Activated CD4-positive, CD25-positive, alpha-beta regulatory T cell treated with anti-CD3 and anti-CD28 coated beads, Interleukin-2, amount 50 U/mL, for 16 hours (primary cell): ENCODE results near the gene ITSN1.

Source experiments
- DNase-seq: peaks from one replicate; pipeline ENCODE4 v3.0.0-alpha.2; 2020; ENCODE audit warnings: low read depth, low spot score

The ITSN1 gene

DNA sequence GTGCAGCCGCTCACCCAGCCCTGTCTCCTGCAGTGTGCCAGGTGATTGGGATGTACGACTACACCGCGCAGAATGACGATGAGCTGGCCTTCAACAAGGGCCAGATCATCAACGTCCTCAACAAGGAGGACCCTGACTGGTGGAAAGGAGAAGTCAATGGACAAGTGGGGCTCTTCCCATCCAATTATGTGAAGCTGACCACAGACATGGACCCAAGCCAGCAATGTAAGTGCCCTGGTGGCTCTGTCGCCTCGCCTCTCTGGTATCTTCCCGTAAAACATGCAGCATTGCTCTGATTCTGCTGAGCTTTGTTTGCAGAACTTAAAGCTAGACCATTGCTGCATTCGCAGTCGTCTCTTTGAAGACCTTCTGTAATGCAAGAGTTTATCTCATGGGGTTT lies 194.1 kb downstream of the ITSN1 start:
- DNase-seq, result no peak

DNA sequence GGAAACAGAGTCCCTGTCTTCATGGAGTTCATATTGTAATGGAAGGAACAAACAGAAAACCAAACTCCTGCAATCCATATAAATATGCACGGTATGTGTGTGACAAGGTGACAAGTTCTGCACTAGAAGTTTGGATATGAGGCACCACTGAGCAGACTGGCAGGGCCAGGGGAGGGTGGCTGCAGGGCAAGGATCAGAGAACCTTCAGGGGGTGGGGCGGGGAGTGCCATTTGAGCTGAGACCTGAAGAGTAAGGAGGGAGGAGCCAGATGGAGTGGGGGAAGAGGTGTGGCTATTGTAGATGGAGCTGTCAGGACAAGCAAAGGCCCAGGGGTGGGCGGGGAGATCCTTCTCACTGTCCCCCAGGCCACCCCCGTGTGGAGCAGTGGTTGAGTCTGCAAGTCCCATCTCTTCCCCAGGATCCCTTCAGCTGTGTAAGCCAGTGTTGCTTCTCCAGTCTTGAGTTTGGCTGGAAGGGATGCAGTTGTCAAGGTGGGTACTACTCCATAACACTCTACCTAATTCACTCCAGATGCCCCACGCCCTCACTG lies 196.9 kb downstream of the ITSN1 start:
- DNase-seq, result no peak

DNA sequence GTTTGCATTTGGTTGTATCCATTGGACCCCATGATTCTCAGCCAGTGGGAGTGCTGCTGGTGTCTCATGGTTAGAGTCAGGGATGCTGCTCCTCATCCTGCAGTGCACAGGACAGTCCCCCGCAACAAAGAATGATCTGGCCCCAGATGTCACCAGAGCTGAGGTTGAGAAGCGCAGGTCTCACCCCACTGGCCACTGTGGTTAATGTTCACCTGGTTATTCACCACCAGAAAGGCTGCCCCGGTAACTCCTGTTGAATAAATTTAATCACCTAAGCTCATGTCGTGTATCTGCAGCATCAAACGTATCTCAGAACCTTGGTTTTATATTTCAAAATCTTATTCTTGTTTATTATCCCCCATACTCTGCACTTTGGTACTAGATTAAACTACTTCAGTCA lies 197.5 kb downstream of the ITSN1 start:
- DNase-seq, result no peak

DNA sequence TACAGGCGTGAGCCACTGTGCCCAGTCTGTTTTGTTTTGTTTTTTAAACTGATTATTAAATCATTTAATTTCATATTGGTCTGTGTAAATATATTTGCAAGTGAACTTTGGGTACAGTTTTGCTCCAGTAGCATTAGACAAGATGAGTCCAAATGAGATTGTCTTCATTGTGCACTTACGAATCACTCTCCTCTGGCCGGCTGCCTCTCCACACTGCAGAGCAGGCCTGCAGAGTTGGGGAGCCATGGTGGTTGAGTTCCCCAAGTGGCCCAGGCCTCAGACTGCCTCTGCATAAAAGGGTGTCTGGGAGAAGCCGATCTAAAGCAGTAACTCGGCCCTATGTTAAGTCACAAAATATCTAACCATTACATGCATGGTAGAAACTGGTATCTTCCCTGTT lies 198.5 kb downstream of the ITSN1 start:
- no peak for DNase-seq

DNA sequence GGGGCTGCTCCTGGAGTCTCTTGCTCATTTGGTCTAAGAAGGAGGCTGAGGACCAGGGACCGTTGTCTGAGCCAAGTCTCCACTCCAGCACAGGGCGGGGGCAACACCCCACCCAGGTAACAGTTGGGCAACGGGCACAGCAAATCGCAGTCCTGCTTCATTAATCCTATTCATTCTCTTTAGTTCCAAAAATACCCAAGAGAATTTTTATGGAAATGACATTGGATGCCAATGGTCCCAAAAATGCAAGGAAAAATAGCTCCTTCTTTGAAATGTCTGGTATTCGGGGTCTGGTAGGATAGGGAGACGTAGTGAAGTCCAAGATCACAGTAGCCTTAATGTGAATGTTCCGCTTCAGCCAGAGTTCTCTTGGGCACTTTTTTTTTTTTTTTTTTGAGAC lies 199.3 kb downstream of the ITSN1 start:
- DNase-seq, result no peak

DNA sequence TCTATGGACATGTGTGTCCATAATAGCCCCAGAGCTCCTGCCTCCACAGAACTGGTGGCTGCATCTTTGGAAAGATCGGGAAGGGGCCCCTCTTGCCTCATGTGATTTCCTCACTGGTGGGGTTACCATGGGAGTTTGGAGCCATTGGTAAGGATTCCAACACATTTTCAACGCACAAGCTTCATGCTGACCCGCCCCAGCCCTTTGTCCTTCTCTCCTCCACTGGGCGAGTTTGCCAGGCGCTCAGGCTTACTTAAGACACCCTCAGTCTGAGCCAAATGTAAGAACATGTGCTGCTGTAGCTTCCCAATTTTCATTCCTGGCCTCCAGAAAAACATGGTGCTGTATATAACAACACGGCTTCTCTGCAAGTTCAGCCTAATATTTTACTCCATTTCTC lies 200.9 kb downstream of the ITSN1 start:
- no peak for DNase-seq

DNA sequence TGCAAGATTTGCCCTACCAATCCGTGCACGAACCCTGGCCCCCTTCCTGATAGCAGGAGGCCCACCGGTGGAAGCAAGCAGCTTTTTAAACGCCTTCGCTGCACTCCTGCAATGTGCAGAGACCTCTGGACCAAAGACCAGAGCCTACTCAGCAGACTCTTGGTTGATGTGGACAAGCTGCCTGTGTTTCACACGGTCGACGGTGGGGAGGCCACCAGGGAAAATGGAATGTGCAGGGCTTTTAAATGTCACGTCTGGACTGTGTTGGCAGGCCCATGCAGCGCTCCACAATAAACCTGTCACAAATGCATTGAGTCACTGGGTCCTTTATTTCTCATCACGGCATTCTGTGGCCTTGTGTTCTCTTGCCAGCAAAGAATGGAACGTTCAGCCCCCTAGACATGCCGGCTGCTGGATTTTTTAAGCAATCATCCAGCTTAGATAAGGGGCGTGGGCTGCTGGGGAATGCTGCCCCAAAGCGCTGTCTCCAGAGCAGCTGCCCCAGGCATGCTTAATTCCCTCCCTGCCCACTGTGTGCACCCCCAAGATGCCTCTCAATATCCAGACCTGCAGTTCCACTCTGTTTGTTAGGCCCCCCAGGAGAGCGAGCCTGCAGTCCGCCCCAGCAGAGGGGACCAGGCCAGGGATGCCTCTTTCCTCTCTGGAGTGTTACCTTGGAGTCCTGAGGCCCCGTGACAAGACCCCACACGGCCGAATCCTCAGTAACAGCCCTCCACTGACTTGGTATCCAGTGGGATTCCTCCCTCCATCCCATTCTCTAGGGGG lies 202.0 kb downstream of the ITSN1 start:
- no peak for DNase-seq

DNA sequence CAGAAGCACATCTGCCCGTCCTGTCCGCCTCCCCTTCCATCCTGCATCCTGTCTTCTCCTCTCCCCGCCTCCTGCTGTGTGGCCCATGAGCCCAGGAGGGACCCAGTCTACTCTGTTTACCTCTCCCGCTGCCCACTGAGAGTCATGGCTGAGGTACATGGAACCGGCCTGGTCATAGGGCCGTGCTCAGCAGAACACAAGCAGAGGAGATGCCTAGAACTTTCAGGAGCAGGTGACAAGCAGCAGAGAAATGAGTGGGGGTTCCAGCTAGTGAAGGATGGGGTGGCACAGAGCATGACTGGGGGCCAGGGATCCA lies 202.5 kb downstream of the ITSN1 start:
- no peak for DNase-seq

DNA sequence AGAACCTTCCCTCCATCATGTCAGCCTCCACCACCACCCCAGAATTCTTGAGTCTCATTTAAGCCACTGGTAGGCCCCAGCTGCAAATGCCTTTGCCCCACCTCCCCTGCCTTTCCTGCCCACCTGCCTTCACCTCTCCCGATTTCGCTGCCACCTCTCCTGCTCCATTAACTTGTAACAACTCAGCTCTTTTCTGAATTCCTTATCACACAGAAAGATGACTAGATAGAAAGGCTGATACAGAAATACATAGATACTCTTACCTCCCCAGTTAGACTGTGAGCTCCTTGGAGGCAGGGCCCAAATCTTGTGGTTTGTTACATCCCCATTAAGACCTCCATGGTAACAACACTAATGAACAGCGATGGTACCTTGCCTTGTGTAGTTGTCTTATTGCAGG lies 203.8 kb downstream of the ITSN1 start:
- no peak for DNase-seq

DNA sequence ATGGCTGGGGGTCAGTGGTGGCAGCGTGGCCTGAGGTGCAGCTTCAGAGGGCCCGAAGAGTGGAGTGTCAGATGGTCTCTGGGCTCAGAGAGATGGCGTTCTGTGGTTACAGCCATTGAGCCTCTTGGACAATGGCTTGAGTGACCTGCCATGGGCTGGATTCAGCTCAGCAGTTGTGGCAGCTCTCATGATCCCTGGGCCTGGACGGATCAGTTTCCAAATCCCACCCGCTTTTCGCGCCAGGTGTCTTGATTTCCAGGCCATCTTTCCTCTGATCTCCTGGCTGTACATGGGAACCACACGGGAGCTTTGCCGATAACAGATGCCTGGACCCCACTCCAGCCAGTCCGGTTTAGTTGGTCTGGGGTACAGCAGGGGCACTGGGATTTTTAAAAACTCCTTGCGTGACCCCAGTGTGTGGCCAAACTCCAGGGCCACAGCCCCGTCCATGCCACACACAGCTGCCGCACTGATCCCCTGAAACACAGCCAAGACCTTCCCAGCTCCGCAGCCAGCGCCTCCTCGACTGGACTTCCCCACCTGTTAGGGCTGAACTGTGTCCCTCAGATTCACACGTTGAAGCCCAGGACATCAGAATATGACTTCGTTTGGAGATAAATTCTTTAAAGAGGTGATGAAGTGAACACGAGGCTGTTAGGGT lies 205.4 kb downstream of the ITSN1 start:
- no peak for DNase-seq

DNA sequence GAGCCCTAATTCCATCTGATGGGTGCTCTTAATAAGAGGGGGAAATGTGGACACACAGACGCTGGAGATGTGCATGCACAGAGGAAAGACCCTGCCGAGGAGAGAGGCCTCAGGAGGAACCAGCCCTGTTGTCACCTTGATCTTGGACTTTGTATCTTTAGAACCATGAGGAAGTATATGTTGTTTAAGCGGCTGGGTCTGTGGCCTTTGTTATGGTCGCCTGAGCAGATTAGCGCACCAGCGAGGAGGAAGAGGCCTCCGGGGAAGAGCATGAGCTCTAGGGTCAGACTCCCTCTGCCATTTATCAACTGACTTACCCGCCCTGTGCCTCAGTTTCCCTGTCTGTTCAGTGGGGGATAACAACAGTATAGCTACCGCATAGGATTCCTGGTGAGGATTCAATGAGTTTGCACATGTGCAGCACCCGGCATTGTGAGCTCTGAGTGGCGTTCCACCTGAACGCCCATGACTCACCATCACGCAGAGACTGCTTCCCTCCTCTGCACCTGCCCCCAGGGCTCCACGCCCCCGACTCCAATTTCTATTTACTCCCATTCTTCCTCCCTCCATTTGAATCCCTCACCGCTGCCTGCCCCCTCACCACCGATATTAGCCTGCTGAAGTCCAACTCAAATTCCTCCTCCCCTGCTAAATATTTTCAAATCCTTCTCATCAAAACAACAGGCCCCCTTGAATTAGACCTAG lies 206.1 kb downstream of the ITSN1 start:
- no peak for DNase-seq

DNA sequence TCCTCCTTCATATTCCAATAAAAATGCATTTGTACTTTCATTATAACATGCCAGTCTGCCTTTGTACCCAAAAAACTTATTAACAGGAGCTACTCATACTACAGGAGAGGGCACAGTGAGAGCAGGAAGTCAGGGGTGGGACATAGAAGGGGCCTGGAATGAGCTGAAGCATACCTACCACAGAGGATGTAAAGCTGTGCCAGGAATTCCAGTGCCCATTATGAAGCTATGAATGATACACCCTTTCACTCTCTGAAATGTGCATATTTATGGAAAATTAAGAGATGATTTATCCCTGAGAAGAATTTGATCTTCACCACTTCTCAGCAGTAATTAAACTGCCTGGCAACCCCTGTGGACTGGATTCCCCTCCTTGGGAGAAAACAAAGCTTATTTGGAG lies 207.5 kb downstream of the ITSN1 start:
- DNase-seq, result no peak

DNA sequence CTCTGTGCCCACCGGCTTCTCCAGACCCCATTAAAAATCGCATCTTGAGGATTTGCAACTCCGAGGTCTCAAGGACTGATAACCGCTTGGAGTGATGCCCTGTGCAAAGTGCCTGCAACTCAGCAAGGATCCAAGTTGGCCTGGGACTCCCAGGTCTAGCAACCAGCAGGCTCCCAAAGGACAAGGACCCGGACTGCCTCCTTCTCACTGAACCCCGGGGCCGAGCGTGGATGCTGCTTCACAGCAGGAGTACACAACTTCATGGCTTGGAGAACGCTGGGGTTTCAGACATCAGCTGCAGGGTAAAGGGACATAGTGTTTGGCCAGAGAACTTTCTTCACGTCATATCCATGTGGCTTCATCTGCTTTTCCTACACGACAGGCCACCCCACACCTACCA lies 208.1 kb downstream of the ITSN1 start:
- no peak for DNase-seq

DNA sequence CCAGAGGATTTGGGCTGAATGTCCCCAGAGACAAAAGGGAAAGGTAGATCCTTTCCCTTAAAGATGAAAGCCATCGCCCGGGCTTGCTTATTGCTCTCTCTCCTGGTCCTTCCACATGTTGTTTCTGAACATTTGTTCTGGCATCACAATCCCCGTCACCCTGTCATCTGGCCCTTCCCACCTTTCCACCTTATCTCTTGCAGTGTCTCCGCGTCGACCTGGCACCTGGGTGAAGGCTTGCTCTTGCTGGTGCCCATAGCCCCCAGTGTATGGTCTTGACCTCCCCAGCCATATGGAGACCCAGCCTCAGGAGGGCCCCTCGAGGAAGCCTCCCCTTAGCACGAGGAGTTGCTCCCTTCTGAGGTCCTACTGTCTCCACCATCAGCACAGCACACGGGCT lies 208.7 kb downstream of the ITSN1 start:
- DNase-seq, result no peak

DNA sequence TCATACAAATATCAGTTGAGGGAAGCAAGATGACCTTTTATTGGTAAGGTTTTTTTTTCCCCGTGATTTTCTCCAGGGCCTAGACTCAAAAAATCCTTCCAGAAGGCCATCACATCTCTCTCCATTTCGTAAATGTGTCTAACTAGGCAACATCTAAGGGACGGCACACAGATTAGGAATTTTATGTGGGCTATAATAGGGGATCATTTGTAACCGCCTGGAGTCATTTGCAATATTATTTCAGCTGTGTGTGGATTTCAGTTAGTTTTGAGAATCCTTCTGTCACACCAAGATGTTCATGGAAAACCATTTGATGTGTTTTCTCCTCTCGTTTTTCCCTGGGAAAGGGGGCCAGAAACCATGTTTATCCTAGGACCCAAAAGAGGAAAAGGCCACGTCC lies 210.2 kb downstream of the ITSN1 start:
- DNase-seq, result no peak

DNA sequence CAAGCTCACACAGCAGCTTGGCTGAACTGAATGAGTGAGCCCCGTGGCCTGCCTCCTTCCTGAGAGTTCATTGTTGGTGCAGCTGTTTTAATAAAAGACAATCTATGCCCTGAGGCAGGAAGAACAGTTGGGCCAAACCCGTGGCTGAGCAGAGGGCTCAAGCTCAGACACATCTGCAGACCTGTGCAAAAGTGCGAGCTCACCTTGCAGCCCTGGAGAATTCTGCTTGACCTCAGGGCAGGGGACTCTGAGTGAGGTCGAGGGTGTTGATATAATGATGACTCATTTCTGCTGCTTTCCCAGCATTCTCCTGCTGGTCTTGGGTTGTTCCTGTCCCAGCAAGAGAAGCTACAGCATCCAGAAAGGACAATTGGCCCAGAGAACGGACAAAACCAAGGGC lies 212.3 kb downstream of the ITSN1 start:
- no peak for DNase-seq

DNA sequence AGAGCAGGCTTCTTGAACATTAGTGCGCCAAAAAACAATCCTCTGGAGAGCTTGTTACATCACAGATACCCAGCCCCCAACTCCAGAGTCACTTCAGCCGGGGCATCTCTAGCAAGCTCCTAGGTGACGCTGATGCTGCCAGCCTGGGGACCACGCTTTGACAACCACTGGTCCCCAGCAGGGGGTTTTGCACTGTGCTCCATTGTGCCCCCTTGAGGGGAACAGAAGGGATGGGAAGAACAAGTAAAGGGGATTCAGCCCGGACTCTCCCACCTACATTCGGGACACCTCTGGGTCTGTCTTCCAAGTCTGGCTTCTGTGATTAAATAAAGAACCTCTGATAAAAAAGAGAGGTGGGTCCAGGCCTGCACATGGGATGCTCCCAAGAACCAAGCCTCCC lies 212.9 kb downstream of the ITSN1 start:
- DNase-seq, result no peak

DNA sequence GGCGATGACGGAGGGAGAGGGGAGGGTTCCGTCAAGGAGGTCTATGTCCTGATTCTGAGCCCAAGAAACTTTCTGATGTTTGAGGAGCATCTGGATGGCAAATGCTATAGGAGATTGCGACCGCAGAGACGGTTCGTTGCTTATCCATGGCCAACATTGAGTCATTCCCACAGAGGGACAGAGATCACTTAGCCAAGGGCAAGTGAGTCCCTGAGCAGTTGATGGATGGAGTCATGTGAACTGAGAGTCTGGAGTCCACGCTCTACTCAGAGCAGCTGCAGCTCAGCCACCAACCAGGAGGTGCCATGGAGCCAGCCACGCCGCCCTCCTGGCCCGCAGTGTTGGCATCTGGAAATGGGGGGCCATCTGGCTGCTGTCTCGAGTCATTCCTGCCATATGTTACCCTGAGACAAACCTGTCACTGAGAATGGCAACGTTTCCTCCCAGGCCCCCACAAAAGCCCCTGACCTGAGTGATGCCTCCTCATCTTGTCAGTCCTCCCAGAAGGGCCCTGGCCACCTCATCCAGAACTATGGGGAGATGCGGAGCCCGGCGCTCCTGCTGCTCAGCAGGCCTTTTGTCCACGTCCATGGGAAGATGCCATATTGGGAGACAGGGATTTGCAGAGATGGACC lies 214.7 kb downstream of the ITSN1 start:
- DNase-seq, result no peak

DNA sequence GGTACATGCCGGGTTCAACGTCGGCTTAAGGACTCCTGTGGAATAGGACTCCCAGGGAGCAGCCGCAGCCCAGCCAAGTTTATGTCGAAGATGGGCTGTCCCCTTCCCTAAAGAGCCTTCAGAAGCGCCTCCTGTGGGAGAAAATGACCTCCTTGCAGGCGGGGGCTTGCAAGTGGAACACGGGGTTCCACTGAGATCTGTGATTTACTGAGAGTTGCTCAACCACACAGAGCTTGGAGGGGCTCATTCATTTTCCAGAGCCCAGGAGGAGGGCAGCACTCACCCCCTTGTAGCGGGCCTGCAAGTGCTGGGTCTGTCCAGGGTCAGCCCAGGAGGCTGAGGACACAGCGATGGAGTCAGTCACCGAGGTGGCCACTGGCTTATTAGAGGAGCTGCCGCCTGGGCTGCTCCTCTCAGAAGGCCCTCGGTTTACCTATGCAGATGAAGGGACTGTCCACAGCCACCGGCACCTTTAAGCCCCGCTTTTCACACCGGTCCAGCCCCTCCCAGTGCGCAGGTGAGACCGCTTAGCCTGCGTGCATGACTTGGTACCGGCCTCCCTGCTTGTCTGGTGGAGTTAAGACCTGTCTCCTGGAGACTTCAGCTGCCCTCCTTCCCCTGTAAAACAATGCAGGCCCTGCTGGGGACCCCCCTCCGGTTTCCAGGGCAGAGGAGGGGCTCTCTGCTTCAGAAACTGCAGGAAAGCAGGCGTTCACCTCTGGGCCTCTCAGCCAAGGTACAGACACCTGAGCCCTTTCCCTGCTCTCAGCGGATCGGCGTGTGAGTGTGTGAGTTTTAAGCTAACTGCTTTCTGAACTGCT lies 215.8 kb downstream of the ITSN1 start:
- DNase-seq, result no peak

DNA sequence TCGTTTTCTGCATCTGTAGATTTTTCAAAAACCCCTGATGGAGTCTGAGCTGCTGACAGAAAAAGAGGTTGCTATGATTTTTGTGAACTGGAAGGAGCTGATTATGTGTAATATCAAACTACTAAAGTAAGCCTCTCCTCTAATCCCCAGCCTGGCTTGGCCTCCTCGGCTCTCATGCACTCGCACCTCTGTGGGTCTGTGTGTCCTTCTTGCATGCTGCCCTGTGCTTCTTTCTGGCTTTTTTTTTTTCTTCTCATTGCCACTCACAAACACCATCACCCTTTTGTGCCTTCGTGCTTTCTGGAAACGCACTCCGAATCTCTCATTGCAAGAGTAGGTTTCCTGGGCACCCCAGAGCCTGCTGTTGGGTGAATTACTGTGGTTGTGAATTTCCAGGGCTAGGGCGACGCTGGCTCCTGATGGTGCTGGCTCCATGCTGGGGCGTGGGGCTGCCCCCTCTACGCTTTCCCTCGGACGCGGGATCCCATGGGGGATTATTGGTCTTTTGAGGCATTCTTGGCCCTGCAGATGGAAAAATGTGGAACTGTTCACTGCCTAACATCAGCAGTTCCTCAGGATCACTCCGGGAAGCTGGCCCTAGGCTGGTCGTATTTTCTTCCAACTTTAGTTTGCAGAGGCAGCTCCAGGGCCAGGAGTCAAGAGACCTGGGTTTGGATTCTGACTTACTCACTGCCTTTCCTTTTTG lies 216.5 kb downstream of the ITSN1 start:
- no peak for DNase-seq
